GM19455 (cell line): ENCODE measurements around the gene C5orf22.
"Not testable (repeated sequence)": the region's sequence is repeated elsewhere in the genome, so short reads cannot be mapped to it uniquely, and the experiment has no call there.

Source experiments
- ATAC-seq: cut with Tn5 transposase; IDR thresholded peaks from one replicate; pipeline ENCODE4 v1.9.1; 2021; ENCODE audit not compliant: unreplicated experiment

C5orf22 gene

GRCh38 chr5:31553863-31554262 is 21.8 kb downstream of the C5orf22 start:
- ATAC-seq = no peak

- ATAC-seq = no peak
These were observed 22.5 kb downstream of the C5orf22 start for GRCh38 chr5:31554552-31554951.

DNA sequence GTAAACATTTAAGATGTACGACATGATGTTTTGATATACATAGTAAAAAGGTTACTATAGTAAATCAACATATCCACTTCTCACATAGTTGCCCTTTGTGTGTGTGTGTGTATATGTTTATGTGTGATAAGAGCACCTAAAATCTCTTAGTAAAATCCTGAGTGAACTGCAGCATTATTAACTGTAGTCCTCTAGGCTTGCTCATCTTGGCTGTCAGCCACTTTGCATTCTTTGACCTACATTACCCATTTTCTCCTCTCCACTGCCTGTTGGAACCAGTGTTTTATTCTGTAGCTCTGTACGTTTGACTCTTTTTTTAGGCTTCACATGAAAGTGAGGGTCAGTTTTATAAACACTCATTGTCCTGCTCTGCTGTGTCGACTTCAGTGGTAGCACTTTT is 24.4 kb downstream of the C5orf22 start:
- ATAC-seq = no peak

DNA sequence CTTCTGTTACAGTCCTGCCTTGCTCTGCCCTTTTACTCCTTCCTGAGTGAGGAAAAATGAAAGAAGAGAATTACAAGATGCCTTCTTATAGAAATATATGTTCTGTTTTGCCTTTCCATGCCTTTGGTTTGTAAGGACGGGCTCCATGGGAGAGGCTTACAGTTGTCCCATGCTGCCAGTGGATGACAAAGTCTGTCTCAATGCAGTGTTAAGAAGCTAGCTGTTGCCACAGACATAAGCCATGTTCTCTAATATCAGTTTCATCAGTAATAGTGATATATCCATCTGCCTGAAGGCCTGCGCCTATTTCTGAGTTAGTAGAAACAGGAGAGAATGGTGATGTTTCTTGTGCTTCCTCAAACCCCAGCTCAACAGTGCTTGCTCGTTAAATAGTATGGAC is 27.8 kb downstream of the C5orf22 start:
- ATAC-seq = no peak

DNA sequence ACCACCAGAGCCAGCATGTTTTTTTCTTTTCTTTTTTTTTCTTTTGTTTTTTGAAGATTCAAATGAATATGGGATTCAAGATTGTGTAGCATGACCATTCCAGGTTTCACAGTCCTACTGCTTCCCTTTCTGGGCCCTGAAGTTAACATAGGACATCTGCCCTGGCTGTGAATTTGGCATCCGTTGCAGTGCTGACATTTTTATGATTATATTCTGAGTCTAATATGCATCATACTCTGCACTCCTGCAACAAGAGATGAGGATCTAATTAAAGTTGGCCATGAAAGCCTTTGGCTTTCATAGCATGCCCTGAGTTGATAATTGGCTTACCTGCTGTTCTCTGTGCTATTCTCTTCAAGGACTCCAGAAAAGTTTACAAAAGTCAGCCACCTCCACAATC is 29.8 kb downstream of the C5orf22 start:
- ATAC-seq = no peak

- no peak for ATAC-seq
These were observed 31.1 kb downstream of the C5orf22 start for GRCh38 chr5:31563216-31563615.

DNA sequence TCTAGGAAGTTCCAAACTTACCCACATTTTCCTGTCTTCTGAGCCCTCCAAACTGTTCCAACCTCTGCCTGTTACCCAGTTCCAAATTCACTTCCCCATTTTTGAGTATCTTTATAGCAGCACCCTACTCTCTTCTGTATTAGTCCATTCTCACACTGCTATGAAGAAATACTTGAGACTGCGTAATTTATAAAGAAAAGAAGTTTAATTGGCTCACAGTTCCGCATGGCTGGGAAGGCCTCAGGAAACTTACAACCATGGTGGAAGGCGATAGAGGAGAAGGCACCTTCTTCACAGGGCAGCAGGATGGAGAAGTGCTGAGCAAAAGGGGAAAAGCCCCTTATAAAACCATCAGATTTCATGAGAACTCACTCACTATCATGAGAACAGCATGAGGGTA is 34.3 kb downstream of the C5orf22 start:
- not testable (repeated sequence) for ATAC-seq

- no peak for ATAC-seq
These were observed 36.3 kb downstream of the C5orf22 start for GRCh38 chr5:31568302-31568835.

DNA sequence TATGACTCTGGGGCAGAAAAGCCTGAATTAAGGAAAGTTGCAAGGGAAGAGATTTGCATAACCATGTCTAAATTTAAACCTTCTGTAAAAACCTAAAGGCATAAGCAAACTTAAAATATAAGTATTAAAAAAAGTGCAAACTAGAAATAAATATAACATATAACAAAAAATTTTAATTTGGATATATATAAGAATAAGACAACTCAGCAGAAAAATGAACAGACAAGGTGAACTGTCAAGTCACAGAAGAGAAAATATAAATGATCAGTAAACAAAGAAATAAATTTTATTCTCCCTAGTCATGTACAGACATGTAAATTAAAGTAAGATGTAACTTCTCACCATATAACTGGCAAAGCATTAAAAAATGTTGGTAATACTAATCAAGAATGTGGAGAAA is 37.0 kb downstream of the C5orf22 start:
- no peak for ATAC-seq

GRCh38 chr5:31573494-31574142 is 41.5 kb downstream of the C5orf22 start:
- no peak for ATAC-seq

- ATAC-seq = no peak
These were observed 42.7 kb downstream of the C5orf22 start for GRCh38 chr5:31574772-31575171.

DNA sequence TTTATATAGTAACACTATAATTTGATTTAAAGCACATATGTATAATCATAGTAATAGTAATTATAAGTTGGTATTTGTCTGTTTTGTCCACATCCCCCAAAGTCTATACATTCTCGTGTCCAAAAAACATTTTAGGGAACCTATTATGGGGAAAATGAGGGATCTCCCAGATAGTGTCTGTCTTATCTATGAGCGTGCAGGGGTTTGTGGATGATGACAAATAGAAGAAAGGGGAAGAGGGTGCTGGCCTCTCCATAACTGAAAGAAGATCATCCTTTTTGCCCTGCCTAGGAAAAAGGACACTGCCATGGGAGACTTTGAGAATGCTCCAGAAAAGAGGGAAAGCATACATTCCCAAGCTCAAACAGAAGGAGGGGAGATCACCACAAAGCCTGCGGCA is 45.3 kb downstream of the C5orf22 start:
- ATAC-seq = no peak

GRCh38 chr5:31579558-31579957 is 47.5 kb downstream of the C5orf22 start:
- no peak for ATAC-seq

DNA sequence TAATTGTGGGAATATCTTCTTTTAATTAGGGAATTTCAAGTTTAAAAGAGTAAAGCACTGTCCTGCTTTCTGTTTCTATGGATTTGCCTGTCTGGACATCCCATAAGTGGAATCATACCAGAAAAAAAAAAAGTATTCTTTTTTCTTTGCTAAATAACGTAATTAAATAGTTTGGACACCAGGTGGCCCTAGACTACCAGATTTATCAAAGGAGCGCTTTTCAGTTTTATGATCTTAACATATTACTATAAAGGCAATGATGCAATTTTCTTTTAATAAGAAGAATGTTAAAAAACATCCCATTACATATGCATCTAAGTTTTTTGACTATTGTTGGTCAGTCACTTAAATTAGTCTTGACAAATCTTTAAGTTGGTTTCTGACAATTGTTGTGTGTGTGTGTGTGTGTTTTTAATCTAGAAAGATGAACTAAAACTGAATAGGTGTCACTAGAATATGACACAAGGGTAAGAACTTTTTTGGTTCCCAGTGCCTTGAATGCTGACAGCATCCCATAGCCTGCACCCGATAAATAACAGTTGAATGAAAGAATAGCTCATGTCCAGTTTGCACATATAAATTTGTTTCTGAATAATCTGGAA is 49.5 kb downstream of the C5orf22 start:
- no peak for ATAC-seq

DNA sequence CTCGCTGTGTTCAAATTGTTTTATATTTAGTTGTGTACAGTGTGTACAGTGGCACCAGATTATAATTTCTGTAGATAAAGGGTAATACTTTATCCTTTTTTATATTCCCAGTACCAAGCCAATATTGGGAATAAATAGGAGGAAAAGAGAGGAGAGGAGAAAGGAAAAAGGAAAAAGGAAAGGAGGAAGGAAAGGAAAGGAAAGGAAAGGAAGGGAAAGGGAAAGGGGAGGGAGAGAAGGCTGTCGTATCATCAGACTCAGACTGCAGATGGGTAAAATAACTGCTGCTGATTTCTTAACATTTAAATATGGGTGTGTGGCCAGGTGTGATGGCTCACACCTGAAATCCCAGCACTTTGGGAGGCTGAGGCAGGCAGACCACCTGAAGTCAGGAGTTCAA is 51.0 kb downstream of the C5orf22 start:
- no peak for ATAC-seq

GRCh38 chr5:31585166-31585894 is 53.2 kb downstream of the C5orf22 start:
- no peak for ATAC-seq

DNA sequence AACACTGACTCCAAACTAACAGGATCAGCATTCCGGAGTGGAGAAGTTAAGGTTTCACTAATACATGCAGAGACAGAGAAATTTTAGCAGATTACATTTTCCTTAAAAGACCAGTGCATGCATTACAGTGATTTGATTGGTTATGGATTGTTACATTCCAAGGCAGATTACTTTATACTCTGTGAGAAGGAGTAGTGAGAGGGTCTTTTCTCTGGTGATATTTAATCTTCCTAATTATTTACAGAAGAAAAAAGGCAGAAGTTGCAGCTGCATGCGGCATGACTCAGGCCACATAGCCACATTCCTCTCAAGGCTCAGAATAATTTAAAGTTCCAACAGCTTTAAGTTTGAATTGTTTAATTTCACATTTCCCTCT is 53.8 kb downstream of the C5orf22 start:
- ATAC-seq = no peak

DNA sequence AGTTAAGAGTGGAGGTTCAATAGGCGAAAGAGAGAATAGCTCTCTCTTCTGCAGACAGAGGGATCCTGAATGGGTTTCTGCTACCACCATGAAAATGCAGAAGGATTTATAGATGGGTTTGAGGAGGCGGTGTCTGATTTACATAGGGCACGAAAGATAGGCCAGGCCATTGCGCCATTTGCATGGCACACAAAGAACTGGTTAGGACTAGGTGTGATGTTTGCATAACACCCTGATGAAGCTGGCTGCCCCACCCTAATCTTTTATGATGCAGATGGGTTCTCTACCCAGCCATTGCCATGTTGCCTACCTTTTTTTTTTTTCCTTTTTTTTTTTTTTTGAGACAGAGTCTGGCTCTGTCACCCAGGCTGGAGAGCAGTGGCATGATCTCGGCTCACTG is 55.4 kb downstream of the C5orf22 start:
- ATAC-seq = no peak

DNA sequence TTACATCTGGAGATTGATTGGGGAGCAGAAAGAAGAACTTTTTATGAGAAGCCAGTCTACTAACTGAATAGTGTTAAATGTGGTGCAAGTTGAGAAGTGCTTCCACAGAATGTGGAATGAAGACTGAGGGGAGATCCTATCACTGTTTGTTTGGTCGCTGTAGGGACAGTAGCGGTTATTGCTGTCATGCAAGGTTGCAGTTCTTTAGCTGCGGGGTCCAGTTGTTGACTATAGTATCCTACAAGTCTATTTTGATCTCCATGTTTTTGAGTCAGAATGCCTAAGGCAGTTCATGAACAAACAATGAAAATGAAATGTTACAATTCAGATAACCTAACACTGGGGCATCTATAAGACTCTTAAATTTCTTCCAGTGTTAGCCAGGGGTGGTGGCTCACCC is 61.6 kb downstream of the C5orf22 start:
- no peak for ATAC-seq

DNA sequence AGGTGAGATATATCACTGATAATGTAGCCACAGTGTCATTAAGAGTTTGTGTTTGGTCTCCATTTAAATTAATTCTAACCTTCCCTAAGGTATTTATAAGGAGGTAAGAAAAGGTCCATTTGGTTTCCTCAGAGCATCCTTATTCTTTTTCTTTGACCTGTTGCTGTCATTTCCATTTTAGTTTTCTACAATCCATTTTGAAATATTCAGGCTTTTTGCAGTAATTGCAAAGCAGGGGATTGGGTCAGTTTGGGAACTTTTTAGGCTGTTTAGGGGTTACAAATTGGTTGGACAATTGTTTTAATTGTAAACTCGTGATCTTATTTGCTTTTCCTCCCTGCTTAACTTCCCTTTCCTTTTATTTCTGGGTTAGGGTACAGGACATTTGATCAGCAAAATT is 64.3 kb downstream of the C5orf22 start:
- no peak for ATAC-seq

DNA sequence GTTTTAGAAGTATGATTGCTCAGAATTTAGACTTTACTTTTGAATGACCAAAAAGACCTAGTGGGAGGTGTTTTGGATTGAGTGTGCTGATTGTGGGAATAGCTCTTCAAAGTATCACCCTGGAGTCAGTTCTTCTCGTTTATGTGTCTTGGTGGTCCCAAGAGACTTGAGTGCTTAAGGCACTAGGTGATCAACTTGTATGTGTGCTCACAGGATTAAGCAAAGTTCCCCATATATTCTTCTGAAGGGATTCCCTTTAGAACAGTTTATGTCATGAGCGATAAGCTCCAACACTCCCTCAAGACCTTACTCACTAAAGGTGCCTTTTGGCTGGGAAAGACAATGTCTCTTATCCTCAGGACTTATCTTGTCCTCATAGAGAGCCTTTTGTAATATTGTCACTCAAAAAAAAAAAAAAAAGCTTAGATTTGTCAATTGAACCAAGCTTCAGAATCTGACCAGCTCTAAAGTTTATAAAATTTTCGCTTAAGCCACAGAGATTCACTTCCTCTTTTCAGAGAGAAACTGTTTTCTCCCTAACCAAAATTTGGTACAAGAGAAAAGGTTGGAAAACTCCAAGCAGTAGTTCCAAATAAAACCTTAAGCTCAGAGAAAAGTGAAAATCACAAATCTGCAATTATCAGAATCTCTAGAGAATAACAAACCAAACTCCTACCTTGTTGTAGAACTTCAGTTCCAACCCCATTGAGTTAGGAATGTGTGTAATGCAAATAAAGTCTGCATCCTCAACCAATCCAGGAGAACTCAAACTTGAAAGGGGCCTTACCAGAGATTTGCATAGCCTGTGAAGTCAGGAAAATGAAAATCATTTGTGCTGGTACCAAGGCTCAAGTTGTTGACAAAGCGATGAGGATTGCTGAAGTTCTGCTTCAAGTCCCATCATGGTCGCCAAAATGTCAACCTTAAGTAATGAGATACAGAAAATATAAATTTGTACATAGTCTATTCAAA is 66.8 kb downstream of the C5orf22 start:
- no peak for ATAC-seq
